ENCODE results near the gene SPINT1.

GRCh38 chr15:40821195-40821594 lies 22.7 kb upstream of the SPINT1 start:
- TF ChIP-seq, protein P1, sequence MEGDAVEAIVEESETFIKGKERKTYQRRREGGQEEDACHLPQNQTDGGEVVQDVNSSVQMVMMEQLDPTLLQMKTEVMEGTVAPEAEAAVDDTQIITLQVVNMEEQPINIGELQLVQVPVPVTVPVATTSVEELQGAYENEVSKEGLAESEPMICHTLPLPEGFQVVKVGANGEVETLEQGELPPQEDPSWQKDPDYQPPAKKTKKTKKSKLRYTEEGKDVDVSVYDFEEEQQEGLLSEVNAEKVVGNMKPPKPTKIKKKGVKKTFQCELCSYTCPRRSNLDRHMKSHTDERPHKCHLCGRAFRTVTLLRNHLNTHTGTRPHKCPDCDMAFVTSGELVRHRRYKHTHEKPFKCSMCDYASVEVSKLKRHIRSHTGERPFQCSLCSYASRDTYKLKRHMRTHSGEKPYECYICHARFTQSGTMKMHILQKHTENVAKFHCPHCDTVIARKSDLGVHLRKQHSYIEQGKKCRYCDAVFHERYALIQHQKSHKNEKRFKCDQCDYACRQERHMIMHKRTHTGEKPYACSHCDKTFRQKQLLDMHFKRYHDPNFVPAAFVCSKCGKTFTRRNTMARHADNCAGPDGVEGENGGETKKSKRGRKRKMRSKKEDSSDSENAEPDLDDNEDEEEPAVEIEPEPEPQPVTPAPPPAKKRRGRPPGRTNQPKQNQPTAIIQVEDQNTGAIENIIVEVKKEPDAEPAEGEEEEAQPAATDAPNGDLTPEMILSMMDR (conservative IDR thresholded peaks at IDR 0.05 in 1 of 2, IDR thresholded peaks at IDR 0.05 in 1 of 2; ENCODE audit: extremely low read depth in 1 of 2, insufficient read depth in 1 of 2, low read depth in 1 of 2, low read length in 2 of 2), result no peak
- TF ChIP-seq EZH2 (IDR thresholded peaks at IDR 0.05; ENCODE audit: borderline replicate concordance, low read length), result no peak
